ENCODE measurements around the gene CCL3. TPM values are rescaled to one million over a fixed set of nuclear protein-coding genes. Genes with fewer than 3 reads are reported as not detected.

The CCL3 gene
- total RNA-seq (1 to 10 TPM; 3.2 to 4.2 TPM), polyA plus RNA-seq (not detected)

- Histone ChIP-seq H3K4me1 (ENCODE audit: insufficient read depth, low read length) (no peaks in the 10 kb centered on the region), H3K36me3 (ENCODE audit: insufficient read depth, low read length) (no peaks in the 10 kb centered on the region), H3K27me3 (ENCODE audit: insufficient read depth, low read length) (no peaks in the 10 kb centered on the region), H3K27ac (ENCODE audit: low read depth, low read length) (no peak within 1 kb of the TSS), H3K4me3 (ENCODE audit: low read length in 2 of 2) (no peak within 1 kb of the TSS), H3K9me3 (ENCODE audit: control insufficient read depth in 1 of 2, low read length in 2 of 2) (no peaks in the 10 kb centered on the region)
- H3K9me3 Mint-ChIP-seq: no peaks in the 10 kb centered on the region
- peak within 1 kb of the TSS in 3 of 7 donors; percentile 44 to 82 (median 48) for H3K27ac Mint-ChIP-seq
- peaks cover 2 to 5% (median 3%) of the 10 kb centered on the region in 4 donors for H3K4me1 Mint-ChIP-seq
- peaks cover 15 to 29% of the 10 kb centered on the region in 2 donors for H3K27me3 Mint-ChIP-seq
- DNase-seq: no peak
- peak within 1 kb of the TSS in 1 of 8 donors; percentile 30 for H3K4me3 Mint-ChIP-seq
- H3K36me3 Mint-ChIP-seq: no peaks in the 10 kb centered on the region
- intact Hi-C loops (cut with micrococcal nuclease): no loop called here
- ChIA-PET POLR2A (ENCODE audit: partially characterized antibody) (no interaction called here), CTCF (ENCODE audit: partially characterized antibody) (no interaction called here)
Measured at GRCh38 chr17:36089888-36090836, at the start of gene CCL3. Gene CCL3 (minus strand): TSS chr17:36090143. CDS start chr17:36090058, 85 bp downstream.

GRCh38 chr17:36136439-36136838 lies 46.5 kb upstream of the CCL3 start:
- CTCF ChIA-PET (ENCODE audit: partially characterized antibody): interaction anchor here (1.8 kb wide), 1 partner anchor 13 kb away, joined by 6 read pairs; no protein-coding TSS in a partner anchor

GRCh38 chr17:36136036-36136435 lies 46.1 kb upstream of the CCL3 start:
- H3K27me3 Mint-ChIP-seq: peaks cover 5 to 8% of the 10 kb centered on the region in 2 donors
- no peak overlapping the region for H3K27ac Mint-ChIP-seq
- CTCF ChIA-PET (ENCODE audit: partially characterized antibody): interaction anchor here (1.8 kb wide), 1 partner anchor 13 kb away, joined by 6 read pairs; no protein-coding TSS in a partner anchor
- Histone ChIP-seq H3K27ac (ENCODE audit: low read depth, low read length) (no peak overlapping the region), H3K9me3 (ENCODE audit: control insufficient read depth in 1 of 2, low read length in 2 of 2) (no peaks in the 10 kb centered on the region), H3K36me3 (ENCODE audit: insufficient read depth, low read length) (no peaks in the 10 kb centered on the region), H3K4me1 (ENCODE audit: insufficient read depth, low read length) (no peaks in the 10 kb centered on the region), H3K27me3 (ENCODE audit: insufficient read depth, low read length) (no peaks in the 10 kb centered on the region), H3K4me3 (ENCODE audit: low read length in 2 of 2) (no peak overlapping the region)
- POLR2A ChIA-PET (ENCODE audit: partially characterized antibody): no interaction called here
- DNase-seq: no peak
- H3K9me3 Mint-ChIP-seq: peaks cover 0 to 2% (median 0%) of the 10 kb centered on the region in 8 donors
- no peak overlapping the region for H3K4me3 Mint-ChIP-seq
- intact Hi-C loops (cut with micrococcal nuclease): no loop called here
- no peaks in the 10 kb centered on the region for H3K36me3 Mint-ChIP-seq
- no peaks in the 10 kb centered on the region for H3K4me1 Mint-ChIP-seq

More at GRCh38 chr17:36136439-36136838, 46.5 kb upstream of the CCL3 start:
- Mint-ChIP-seq H3K27ac (no peak overlapping the region), H3K36me3 (no peaks in the 10 kb centered on the region), H3K4me1 (no peaks in the 10 kb centered on the region), H3K4me3 (no peak overlapping the region), H3K9me3 (peaks cover 0 to 2% (median 0%) of the 10 kb centered on the region in 8 donors), H3K27me3 (peaks cover 5 to 8% of the 10 kb centered on the region in 2 donors)
- Histone ChIP-seq H3K9me3 (ENCODE audit: control insufficient read depth in 1 of 2, low read length in 2 of 2) (no peaks in the 10 kb centered on the region), H3K4me3 (ENCODE audit: low read length in 2 of 2) (no peak overlapping the region), H3K27ac (ENCODE audit: low read depth, low read length) (no peak overlapping the region), H3K4me1 (ENCODE audit: insufficient read depth, low read length) (no peaks in the 10 kb centered on the region), H3K27me3 (ENCODE audit: insufficient read depth, low read length) (no peaks in the 10 kb centered on the region), H3K36me3 (ENCODE audit: insufficient read depth, low read length) (no peaks in the 10 kb centered on the region)
- intact Hi-C loops (cut with micrococcal nuclease): no loop called here
- POLR2A ChIA-PET (ENCODE audit: partially characterized antibody): no interaction called here
- DNase-seq: no peak

- Histone ChIP-seq H3K36me3 (ENCODE audit: insufficient read depth, low read length) (no peaks in the 10 kb centered on the region), H3K4me3 (ENCODE audit: low read length in 2 of 2) (no peak overlapping the region), H3K4me1 (ENCODE audit: insufficient read depth, low read length) (no peaks in the 10 kb centered on the region), H3K27ac (ENCODE audit: low read depth, low read length) (no peak overlapping the region), H3K27me3 (ENCODE audit: insufficient read depth, low read length) (no peaks in the 10 kb centered on the region), H3K9me3 (ENCODE audit: control insufficient read depth in 1 of 2, low read length in 2 of 2) (no peaks in the 10 kb centered on the region)
- Mint-ChIP-seq H3K27ac (no peak overlapping the region), H3K27me3 (peaks cover 4 to 8% of the 10 kb centered on the region in 2 donors), H3K4me1 (no peaks in the 10 kb centered on the region), H3K4me3 (no peak overlapping the region), H3K9me3 (peaks cover 0 to 2% (median 0%) of the 10 kb centered on the region in 8 donors), H3K36me3 (no peaks in the 10 kb centered on the region)
- CTCF ChIA-PET (ENCODE audit: partially characterized antibody): interaction anchor here (1.8 kb wide), 1 partner anchor 14 kb away, joined by 6 read pairs; no protein-coding TSS in a partner anchor
- POLR2A ChIA-PET (ENCODE audit: partially characterized antibody): no interaction called here
- DNase-seq: no peak
- intact Hi-C loops (cut with micrococcal nuclease): no loop called here
Measured at GRCh38 chr17:36135465-36135864, 45.5 kb upstream of the CCL3 start.

GRCh38 chr17:36133602-36134236 lies 43.8 kb upstream of the CCL3 start:
- Mint-ChIP-seq H3K4me3 (no peak overlapping the region), H3K9me3 (peaks cover 0 to 2% (median 0%) of the 10 kb centered on the region in 8 donors), H3K27me3 (peaks cover 7 to 10% of the 10 kb centered on the region in 2 donors), H3K36me3 (no peaks in the 10 kb centered on the region), H3K27ac (no peak overlapping the region), H3K4me1 (no peaks in the 10 kb centered on the region)
- intact Hi-C loops (cut with micrococcal nuclease): no loop called here
- Histone ChIP-seq H3K27ac (ENCODE audit: low read depth, low read length) (no peak overlapping the region), H3K4me1 (ENCODE audit: insufficient read depth, low read length) (no peaks in the 10 kb centered on the region), H3K4me3 (ENCODE audit: low read length in 2 of 2) (no peak overlapping the region), H3K27me3 (ENCODE audit: insufficient read depth, low read length) (no peaks in the 10 kb centered on the region), H3K9me3 (ENCODE audit: control insufficient read depth in 1 of 2, low read length in 2 of 2) (no peaks in the 10 kb centered on the region), H3K36me3 (ENCODE audit: insufficient read depth, low read length) (no peaks in the 10 kb centered on the region)
- no peak for DNase-seq
- POLR2A ChIA-PET (ENCODE audit: partially characterized antibody): no interaction called here
- CTCF ChIA-PET (ENCODE audit: partially characterized antibody): interaction anchor here (1.6 kb wide), 1 partner anchor 15 kb away, joined by 6 read pairs; no protein-coding TSS in a partner anchor

- H3K27me3 Mint-ChIP-seq: peaks cover 7 to 10% of the 10 kb centered on the region in 2 donors
- no peaks in the 10 kb centered on the region for H3K9me3 ChIP-seq (ENCODE audit: control insufficient read depth in 1 of 2, low read length in 2 of 2)
- no peak overlapping the region for H3K4me3 Mint-ChIP-seq
- H3K4me1 ChIP-seq (ENCODE audit: insufficient read depth, low read length): no peaks in the 10 kb centered on the region
- ChIA-PET CTCF (ENCODE audit: partially characterized antibody) (interaction anchor here (1.3 to 1.6 kb wide), 2 partner anchors 15 to 17 kb away, joined by 4 to 6 read pairs; no protein-coding TSS in a partner anchor), POLR2A (ENCODE audit: partially characterized antibody) (no interaction called here)
- intact Hi-C loops (cut with micrococcal nuclease): no loop called here
- no peaks in the 10 kb centered on the region for H3K36me3 ChIP-seq (ENCODE audit: insufficient read depth, low read length)
- peaks cover 0 to 2% (median 0%) of the 10 kb centered on the region in 8 donors for H3K9me3 Mint-ChIP-seq
- H3K36me3 Mint-ChIP-seq: no peaks in the 10 kb centered on the region
- peaks cover 0 to 1% (median 0%) of the 10 kb centered on the region in 4 donors for H3K4me1 Mint-ChIP-seq
- no peak overlapping the region for H3K4me3 ChIP-seq (ENCODE audit: low read length in 2 of 2)
- H3K27ac ChIP-seq (ENCODE audit: low read depth, low read length): no peak overlapping the region
- no peak overlapping the region for H3K27ac Mint-ChIP-seq
- no peak for DNase-seq
- no peaks in the 10 kb centered on the region for H3K27me3 ChIP-seq (ENCODE audit: insufficient read depth, low read length)
Measured at GRCh38 chr17:36132421-36132831, 42.5 kb upstream of the CCL3 start.

- intact Hi-C loops (cut with micrococcal nuclease): no loop called here
- CTCF ChIA-PET (ENCODE audit: partially characterized antibody): interaction anchor here (1.3 kb wide), 1 partner anchor 15 kb away, joined by 4 read pairs; no protein-coding TSS in a partner anchor
- Mint-ChIP-seq H3K4me1 (peaks cover 0 to 6% (median 0%) of the 10 kb centered on the region in 4 donors), H3K9me3 (peaks cover 0 to 5% (median 2%) of the 10 kb centered on the region in 8 donors), H3K4me3 (no peak overlapping the region), H3K27me3 (peaks cover 7% of the 10 kb centered on the region in 2 donors), H3K27ac (no peak overlapping the region), H3K36me3 (no peaks in the 10 kb centered on the region)
- H3K27ac ChIP-seq (ENCODE audit: low read depth, low read length): no peak overlapping the region
- H3K36me3 ChIP-seq (ENCODE audit: insufficient read depth, low read length): no peaks in the 10 kb centered on the region
- no peaks in the 10 kb centered on the region for H3K9me3 ChIP-seq (ENCODE audit: control insufficient read depth in 1 of 2, low read length in 2 of 2)
- no peak overlapping the region for H3K4me3 ChIP-seq (ENCODE audit: low read length in 2 of 2)
- no peaks in the 10 kb centered on the region for H3K27me3 ChIP-seq (ENCODE audit: insufficient read depth, low read length)
- H3K4me1 ChIP-seq (ENCODE audit: insufficient read depth, low read length): no peaks in the 10 kb centered on the region
- no peak for DNase-seq
- POLR2A ChIA-PET (ENCODE audit: partially characterized antibody): no interaction called here
Measured at GRCh38 chr17:36131931-36132330, 42.0 kb upstream of the CCL3 start.
